Measurements from ENCODE around the gene CDIP1.
A peak's percentile ranks its signal among the peaks of the same experiment; 100 is the strongest.

Gene CDIP1

DNA sequence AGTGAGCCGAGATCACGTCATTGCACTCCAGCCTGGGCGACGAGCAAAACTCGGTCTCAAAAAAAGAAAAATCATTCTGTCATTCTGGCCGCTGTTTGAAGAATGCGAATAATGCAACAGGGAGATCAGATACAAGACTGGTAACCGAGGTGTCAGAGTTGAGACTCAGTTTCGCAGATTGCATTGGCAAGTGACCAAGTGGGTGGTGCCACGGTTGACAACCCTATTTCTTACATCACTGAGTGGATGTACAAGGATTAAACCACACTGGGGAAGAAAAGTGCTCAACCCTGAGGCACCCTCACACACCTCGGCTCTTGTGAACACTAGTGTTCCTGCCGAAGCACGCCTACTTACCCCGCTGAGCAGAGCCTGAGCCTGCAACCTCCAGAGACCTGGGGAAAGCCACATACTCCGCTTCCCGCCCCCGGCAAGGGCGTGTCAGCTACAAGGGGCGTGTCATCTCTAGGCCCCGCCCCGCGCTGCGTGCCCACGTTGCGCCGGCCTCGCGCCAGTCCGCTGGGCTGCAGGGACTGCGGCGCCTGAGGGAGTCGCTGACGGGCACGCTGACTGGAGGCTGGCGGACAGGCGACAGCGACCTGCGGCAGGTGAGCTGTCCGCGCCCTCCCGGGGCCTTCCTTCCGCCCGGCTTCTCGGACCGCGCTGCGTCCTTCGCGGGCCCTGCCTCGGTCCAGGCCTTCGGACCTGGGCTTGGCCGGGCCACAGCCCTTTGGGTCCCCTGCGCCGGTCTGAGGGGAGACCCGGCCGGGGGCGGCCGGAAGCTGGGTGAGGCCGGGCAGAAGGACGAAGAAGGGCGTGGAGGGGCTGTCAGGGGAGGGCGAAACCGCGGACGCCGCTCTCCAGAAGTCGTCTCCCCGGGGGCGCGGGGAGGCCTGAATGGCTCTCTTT, 62.4 kb downstream of the CDIP1 start, which contains the start of gene HMOX2 (continued):
- TF ChIP-seq ZFHX2 (tag by site-specific recombination; conservative IDR thresholded peaks at IDR 0.05) (peak; percentile 86), ZFP37 (tag by site-specific recombination; IDR thresholded peaks at IDR 0.05) (peak; percentile 72; the same call in 1 of the 2 replicates), ZNF670 (tag by site-specific recombination; IDR thresholded peaks at IDR 0.05; ENCODE audit: low read depth) (no peak), ZNF16 (tag by site-specific recombination; IDR thresholded peaks at IDR 0.05; ENCODE audit: low read depth) (no peak), ZNF10 (tag by site-specific recombination; IDR thresholded peaks at IDR 0.05) (peak; percentile 52; the same call in 1 of the 2 replicates), KLF9 (tag by site-specific recombination; IDR thresholded peaks at IDR 0.05; ENCODE audit: low read depth) (peak; percentile 98), ZNF146 (tag by site-specific recombination; IDR thresholded peaks at IDR 0.05) (0 out of 2 replicates have a peak, but pooled peaks have one; percentile 15), SP2 (tag by site-specific recombination; IDR thresholded peaks at IDR 0.05) (peak; percentile 91), ZNF692 (tag by site-specific recombination; IDR thresholded peaks at IDR 0.05) (peak; percentile 61), ZNF239 (tag by site-specific recombination; IDR thresholded peaks at IDR 0.05) (no peak), ZBTB8A (tag by site-specific recombination; IDR thresholded peaks at IDR 0.05) (peak; percentile 99), ZNF324 (tag by site-specific recombination; IDR thresholded peaks at IDR 0.05) (no peak), ZNF394 (tag by site-specific recombination; IDR thresholded peaks at IDR 0.05; ENCODE audit: borderline replicate concordance) (no peak), ZNF416 (tag by site-specific recombination; IDR thresholded peaks at IDR 0.05) (no peak), ZNF473 (tag by site-specific recombination; IDR thresholded peaks at IDR 0.05) (no peak), BCL11B (tag by site-specific recombination; IDR thresholded peaks at IDR 0.05; ENCODE audit: low read depth) (peak; percentile 55; the same call in 1 of the 2 replicates), ZNF138 (tag by site-specific recombination; IDR thresholded peaks at IDR 0.05; ENCODE audit: borderline replicate concordance) (no peak), ZNF623 (tag by site-specific recombination; IDR thresholded peaks at IDR 0.05) (no peak)
- TF ChIP-seq, protein P1, sequence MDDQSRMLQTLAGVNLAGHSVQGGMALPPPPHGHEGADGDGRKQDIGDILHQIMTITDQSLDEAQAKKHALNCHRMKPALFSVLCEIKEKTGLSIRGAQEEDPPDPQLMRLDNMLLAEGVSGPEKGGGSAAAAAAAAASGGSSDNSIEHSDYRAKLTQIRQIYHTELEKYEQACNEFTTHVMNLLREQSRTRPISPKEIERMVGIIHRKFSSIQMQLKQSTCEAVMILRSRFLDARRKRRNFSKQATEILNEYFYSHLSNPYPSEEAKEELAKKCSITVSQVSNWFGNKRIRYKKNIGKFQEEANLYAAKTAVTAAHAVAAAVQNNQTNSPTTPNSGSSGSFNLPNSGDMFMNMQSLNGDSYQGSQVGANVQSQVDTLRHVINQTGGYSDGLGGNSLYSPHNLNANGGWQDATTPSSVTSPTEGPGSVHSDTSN (CRISPR knock-in tag; IDR thresholded peaks at IDR 0.05): peak; percentile 88; the same call in 1 of the 2 replicates
- TF ChIP-seq, protein P2, sequence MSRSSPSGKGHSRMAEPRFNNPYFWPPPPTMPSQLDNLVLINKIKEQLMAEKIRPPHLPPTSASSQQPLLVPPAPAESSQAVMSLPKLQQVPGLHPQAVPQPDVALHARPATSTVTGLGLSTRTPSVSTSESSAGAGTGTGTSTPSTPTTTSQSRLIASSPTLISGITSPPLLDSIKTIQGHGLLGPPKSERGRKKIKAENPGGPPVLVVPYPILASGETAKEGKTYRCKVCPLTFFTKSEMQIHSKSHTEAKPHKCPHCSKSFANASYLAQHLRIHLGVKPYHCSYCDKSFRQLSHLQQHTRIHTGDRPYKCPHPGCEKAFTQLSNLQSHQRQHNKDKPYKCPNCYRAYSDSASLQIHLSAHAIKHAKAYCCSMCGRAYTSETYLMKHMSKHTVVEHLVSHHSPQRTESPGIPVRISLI (tag by site-specific recombination; IDR thresholded peaks at IDR 0.05): no peak
- TF ChIP-seq, protein P3, sequence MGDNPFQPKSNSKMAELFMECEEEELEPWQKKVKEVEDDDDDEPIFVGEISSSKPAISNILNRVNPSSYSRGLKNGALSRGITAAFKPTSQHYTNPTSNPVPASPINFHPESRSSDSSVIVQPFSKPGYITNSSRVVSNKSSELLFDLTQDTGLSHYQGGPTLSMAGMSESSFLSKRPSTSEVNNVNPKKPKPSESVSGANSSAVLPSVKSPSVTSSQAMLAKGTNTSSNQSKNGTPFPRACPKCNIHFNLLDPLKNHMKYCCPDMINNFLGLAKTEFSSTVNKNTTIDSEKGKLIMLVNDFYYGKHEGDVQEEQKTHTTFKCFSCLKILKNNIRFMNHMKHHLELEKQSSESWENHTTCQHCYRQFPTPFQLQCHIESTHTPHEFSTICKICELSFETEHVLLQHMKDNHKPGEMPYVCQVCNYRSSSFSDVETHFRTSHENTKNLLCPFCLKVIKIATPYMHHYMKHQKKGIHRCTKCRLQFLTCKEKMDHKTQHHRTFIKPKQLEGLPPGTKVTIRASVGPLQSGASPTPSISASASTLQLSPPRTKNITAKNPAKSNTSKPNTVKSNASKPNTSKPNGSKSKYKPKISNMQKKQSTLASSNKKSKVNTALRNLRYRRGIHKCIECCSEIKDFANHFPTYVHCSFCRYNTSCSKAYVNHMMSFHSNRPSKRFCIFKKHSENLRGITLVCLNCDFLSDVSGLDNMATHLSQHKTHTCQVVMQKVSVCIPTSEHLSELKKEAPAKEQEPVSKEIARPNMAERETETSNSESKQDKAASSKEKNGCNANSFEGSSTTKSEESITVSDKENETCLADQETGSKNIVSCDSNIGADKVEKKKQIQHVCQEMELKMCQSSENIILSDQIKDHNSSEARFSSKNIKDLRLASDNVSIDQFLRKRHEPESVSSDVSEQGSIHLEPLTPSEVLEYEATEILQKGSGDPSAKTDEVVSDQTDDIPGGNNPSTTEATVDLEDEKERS (tag by site-specific recombination; IDR thresholded peaks at IDR 0.05): no peak
- TF ChIP-seq, protein P4, sequence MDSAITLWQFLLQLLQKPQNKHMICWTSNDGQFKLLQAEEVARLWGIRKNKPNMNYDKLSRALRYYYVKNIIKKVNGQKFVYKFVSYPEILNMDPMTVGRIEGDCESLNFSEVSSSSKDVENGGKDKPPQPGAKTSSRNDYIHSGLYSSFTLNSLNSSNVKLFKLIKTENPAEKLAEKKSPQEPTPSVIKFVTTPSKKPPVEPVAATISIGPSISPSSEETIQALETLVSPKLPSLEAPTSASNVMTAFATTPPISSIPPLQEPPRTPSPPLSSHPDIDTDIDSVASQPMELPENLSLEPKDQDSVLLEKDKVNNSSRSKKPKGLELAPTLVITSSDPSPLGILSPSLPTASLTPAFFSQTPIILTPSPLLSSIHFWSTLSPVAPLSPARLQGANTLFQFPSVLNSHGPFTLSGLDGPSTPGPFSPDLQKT (IDR thresholded peaks at IDR 0.05; ENCODE audit: borderline replicate concordance, low read depth, low read length): no peak
- TF ChIP-seq, protein P5, sequence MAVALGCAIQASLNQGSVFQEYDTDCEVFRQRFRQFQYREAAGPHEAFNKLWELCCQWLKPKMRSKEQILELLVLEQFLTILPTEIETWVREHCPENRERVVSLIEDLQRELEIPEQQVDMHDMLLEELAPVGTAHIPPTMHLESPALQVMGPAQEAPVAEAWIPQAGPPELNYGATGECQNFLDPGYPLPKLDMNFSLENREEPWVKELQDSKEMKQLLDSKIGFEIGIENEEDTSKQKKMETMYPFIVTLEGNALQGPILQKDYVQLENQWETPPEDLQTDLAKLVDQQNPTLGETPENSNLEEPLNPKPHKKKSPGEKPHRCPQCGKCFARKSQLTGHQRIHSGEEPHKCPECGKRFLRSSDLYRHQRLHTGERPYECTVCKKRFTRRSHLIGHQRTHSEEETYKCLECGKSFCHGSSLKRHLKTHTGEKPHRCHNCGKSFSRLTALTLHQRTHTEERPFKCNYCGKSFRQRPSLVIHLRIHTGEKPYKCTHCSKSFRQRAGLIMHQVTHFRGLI (tag by site-specific recombination; IDR thresholded peaks at IDR 0.05): no peak
